ENCODE measurements around the gene CHN2.

DNA sequence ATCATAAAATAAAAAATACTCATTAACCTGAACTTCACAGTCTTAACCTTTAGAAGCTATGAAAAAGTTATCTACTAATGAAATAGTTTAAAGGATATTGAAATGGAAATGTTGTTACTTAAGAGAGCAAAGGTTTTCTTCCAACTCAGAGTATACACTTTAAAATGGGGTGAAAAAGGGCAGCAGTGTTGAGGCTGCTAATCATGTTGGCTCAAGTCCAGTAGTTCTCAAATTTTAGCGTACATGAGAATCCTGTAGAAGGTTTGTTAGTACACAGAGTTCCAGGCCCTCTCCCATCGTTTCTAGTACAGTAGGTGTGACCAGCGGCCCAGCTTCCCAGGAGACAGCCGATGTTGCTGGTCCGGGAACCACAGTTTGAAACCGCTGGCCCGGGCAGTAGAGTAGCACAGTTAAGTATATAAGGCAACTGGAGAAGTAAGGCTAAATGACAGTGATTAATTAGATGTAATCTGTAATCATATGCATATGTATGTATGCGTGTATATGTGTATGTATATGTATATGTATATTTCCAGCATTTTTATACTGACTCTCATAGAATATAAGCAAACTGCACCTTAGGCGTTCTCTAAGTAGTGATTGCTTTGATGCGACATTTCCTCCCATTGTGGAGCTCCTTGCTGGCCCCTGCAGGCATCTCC is 221.8 kb downstream of the CHN2 start:
- TF ChIP-seq EZH2 (IDR thresholded peaks at IDR 0.05), result no peak
- TF ChIP-seq, protein P1, sequence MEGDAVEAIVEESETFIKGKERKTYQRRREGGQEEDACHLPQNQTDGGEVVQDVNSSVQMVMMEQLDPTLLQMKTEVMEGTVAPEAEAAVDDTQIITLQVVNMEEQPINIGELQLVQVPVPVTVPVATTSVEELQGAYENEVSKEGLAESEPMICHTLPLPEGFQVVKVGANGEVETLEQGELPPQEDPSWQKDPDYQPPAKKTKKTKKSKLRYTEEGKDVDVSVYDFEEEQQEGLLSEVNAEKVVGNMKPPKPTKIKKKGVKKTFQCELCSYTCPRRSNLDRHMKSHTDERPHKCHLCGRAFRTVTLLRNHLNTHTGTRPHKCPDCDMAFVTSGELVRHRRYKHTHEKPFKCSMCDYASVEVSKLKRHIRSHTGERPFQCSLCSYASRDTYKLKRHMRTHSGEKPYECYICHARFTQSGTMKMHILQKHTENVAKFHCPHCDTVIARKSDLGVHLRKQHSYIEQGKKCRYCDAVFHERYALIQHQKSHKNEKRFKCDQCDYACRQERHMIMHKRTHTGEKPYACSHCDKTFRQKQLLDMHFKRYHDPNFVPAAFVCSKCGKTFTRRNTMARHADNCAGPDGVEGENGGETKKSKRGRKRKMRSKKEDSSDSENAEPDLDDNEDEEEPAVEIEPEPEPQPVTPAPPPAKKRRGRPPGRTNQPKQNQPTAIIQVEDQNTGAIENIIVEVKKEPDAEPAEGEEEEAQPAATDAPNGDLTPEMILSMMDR (IDR thresholded peaks at IDR 0.05), result no peak
